ENCODE results near the gene BCL11B. TPM values are rescaled to one million over a fixed set of nuclear protein-coding genes. Genes with fewer than 3 reads are reported as not detected.

BCL11B gene
- total and polyA plus RNA-seq, 2 of the 8 experiments (the other 6 are each of a cell fraction or from before 2014, with no cell fraction given) = 0.63 to 5.9 TPM

DNA sequence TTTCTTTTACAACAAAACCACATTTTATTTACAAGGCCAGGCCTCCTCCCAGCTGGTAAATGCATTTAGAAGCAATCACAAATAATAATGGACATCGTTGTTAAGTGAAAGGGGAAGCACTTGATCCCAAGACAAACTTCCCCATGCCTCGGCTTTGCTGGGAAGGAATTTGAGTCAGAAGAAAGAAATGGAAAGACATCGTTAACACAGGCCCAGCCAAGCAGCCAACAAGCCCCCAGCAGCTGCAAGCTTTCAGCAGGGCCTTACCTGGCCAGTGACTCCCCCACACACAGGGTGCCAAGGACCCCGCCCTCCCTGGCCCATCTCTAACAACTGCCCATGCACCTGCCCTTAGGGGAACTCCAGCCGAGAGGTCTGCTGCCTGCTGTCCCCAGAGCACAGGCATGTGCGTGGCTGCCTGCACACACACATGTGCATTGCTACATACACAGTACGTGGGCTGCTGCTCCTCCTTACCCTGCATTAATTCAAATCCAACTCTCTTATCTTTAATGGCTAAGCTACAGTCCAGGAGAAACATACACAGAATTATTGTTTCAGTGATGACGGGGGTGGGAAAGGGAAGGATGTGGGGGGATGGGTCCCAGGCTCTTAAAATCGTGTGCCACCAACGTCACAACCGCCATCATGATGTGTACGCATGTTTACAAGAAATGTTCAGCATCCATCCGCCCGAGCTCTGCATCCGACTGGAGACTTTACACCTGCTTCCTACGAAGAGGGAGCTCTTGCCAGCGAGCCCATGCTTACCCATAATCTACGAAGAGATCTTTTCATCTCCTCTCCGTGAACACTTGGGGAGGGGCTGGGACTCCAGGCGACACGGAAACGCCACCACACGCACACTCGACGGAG is 9.8 kb downstream of the BCL11B start (continued):
- no peak for TF ChIP-seq SP4 (IDR thresholded peaks at IDR 0.05; ENCODE audit: low read length)
- no peak for TF ChIP-seq CBX5 (IDR thresholded peaks at IDR 0.05; ENCODE audit: low read depth, low read length)

All from H1 (cell line).